Neural crest cell (in vitro differentiated cells): Measurements from ENCODE around the gene TSHZ1. TPM values are rescaled to one million over a fixed set of nuclear protein-coding genes. Genes with fewer than 3 reads are reported as not detected.

ENCODE experiments used
- DNase-seq: peaks from one replicate; pipeline ENCODE4 v3.0.0; 2021; ENCODE audit warnings: low read depth, mixed read lengths, low spot score
- H3K27ac Mint-ChIP-seq: one replicate; pipeline ENCODE4 v1.8.0; 2021; ENCODE audit warnings: mild to moderate bottlenecking, mixed read lengths; ENCODE audit not compliant: unreplicated experiment
- H3K27me3 Mint-ChIP-seq: 2 replicates; pipeline ENCODE4 v1.8.0; 2021; ENCODE audit warnings: low read depth, mild to moderate bottlenecking, mixed read lengths
- H3K36me3 Mint-ChIP-seq: 2 replicates; pipeline ENCODE4 v1.8.0; 2021; ENCODE audit warnings: low read depth, mild to moderate bottlenecking, mixed read lengths
- H3K4me1 Mint-ChIP-seq: 2 replicates; pipeline ENCODE4 v1.8.0; 2021; ENCODE audit warnings: mixed read lengths
- H3K4me3 Mint-ChIP-seq: one replicate; pipeline ENCODE4 v1.8.0; 2021; ENCODE audit warnings: mild to moderate bottlenecking, mixed read lengths
- H3K9me3 Mint-ChIP-seq: 2 replicates; pipeline ENCODE4 v1.8.0; 2021; ENCODE audit warnings: mixed read lengths
- CTCF ChIP-seq: fragments of 200-600 bp; sonication (generic); conservative IDR thresholded peaks from 2 replicates; pipeline ENCODE4 v1.5.0; 2021; ENCODE audit warnings: antibody characterized with exemption, mild to moderate bottlenecking
- total RNA-seq: library from RNA; stranded (reverse); gene quantifications from 2 replicates; pipeline ENCODE4 v1.2.1, GENCODE V29; 2021

Gene TSHZ1
- total RNA-seq, 1 donor from 2014 or later: 6.9 TPM

DNA sequence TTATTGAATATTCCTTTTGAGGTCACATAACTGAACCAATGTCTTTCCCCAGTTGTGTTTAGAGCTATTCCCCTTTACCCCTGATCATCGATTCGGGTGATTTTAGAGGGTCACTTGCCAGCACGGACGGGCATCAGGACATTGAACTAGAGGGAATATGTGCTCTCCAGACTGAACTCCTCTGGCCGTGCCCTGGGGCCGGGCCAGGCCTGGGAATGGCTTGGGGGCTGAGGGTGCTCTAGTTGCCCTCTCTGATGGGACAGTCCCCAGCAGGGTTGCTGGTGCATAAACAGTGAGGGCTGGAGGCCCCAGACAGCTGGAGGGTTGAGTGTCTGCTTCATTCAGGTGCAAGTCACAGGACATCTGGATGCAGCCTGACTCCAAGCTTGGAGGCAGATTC, 126.2 kb downstream of the TSHZ1 start:
- no peaks in the 10 kb centered on the region for H3K9me3 Mint-ChIP-seq
- H3K27ac Mint-ChIP-seq: no peak overlapping the region
- H3K4me3 Mint-ChIP-seq: no peak overlapping the region
- DNase-seq: no peak
- H3K4me1 Mint-ChIP-seq: peaks cover 9% of the 10 kb centered on the region
- no peak for TF ChIP-seq CTCF
- peaks cover 57% of the 10 kb centered on the region for H3K27me3 Mint-ChIP-seq
- no peaks in the 10 kb centered on the region for H3K36me3 Mint-ChIP-seq

- Mint-ChIP-seq H3K4me1 (peaks cover 12% of the 10 kb centered on the region), H3K36me3 (no peaks in the 10 kb centered on the region), H3K27ac (no peak overlapping the region), H3K9me3 (no peaks in the 10 kb centered on the region), H3K4me3 (no peak overlapping the region), H3K27me3 (peaks cover 63% of the 10 kb centered on the region)
- no peak for TF ChIP-seq CTCF
- DNase-seq: no peak
Measured at GRCh38 chr18:75337348-75337747, 126.8 kb downstream of the TSHZ1 start.

GRCh38 chr18:75338631-75339030, 128.0 kb downstream of the TSHZ1 start:
- Mint-ChIP-seq H3K4me3 (no peak overlapping the region), H3K27me3 (peaks cover 74% of the 10 kb centered on the region), H3K4me1 (peaks cover 25% of the 10 kb centered on the region), H3K27ac (no peak overlapping the region), H3K9me3 (no peaks in the 10 kb centered on the region), H3K36me3 (no peaks in the 10 kb centered on the region)
- DNase-seq: no peak
- no peak for TF ChIP-seq CTCF

Other genes starting within 250 kb of the TSHZ1 start
- gene PTGR3, start 1.7 kb upstream of the TSHZ1 start, total RNA-seq: 9.2 and 12.1 TPM in 2 replicates
- gene SMIM21, start 216.9 kb downstream of the TSHZ1 start, total RNA-seq: not detected in 2 replicates